Lung (tissue), 12 donors: ENCODE results near the gene HYI. TPM values are rescaled to one million over a fixed set of nuclear protein-coding genes. Genes with fewer than 3 reads are reported as not detected.

ENCODE experiments used
- ATAC-seq: fragments of 200-7000 bp; cut with Tn5 transposase; one replicate; pipeline ENCODE4 v1.9.1; 2020; ENCODE audit warnings: moderate number of reproducible peaks; ENCODE audit not compliant: insufficient read depth, low FRiP score
- DNase-seq, 3 donors: peaks; one replicate each; pipeline ENCODE4 v3.0.0-alpha.2; 2013 to 2017
- H3K27ac ChIP-seq, 2 donors: one replicate each; pipeline ENCODE4 v1.5.1; 2013; ENCODE audit warnings: mild to moderate bottlenecking in 2 of 2, moderate library complexity in 2 of 2, control low read depth in 1 of 2, inconsistent platforms in 1 of 2, low read depth in 1 of 2, low read length in 1 of 2
- H3K27me3 ChIP-seq, 3 donors: one replicate each; pipeline ENCODE4 v1.5.1; 2013; ENCODE audit warnings: low read length in 2 of 3; ENCODE audit not compliant: control insufficient read depth in 3 of 3, insufficient read depth in 3 of 3
- H3K36me3 ChIP-seq, 4 donors: one replicate each; pipeline ENCODE4 v1.5.1; 2013; ENCODE audit warnings: low read length in 4 of 4, mild to moderate bottlenecking in 1 of 4, moderate library complexity in 1 of 4; ENCODE audit not compliant: control insufficient read depth in 4 of 4, insufficient read depth in 4 of 4
- H3K4me1 ChIP-seq, 5 donors: one replicate each; pipeline ENCODE4 v1.5.1; 2013; ENCODE audit warnings: low read length in 5 of 5, mild to moderate bottlenecking in 2 of 5, moderate library complexity in 1 of 5; ENCODE audit not compliant: control insufficient read depth in 5 of 5, insufficient read depth in 5 of 5
- H3K4me3 ChIP-seq: one replicate; pipeline ENCODE4 v1.5.1; 2013; ENCODE audit warnings: mild to moderate bottlenecking, control low read depth, moderate library complexity
- H3K9ac ChIP-seq, 2 donors: one replicate each; pipeline ENCODE4 v1.5.1; 2013; ENCODE audit warnings: low read length in 2 of 2, control low read depth in 1 of 2; ENCODE audit not compliant: insufficient read depth in 1 of 2
- H3K9me3 ChIP-seq, 4 donors: one replicate each; pipeline ENCODE4 v1.5.1; 2013; ENCODE audit warnings: low read length in 3 of 4, mild to moderate bottlenecking in 1 of 4, moderate library complexity in 1 of 4; ENCODE audit not compliant: control insufficient read depth in 4 of 4, insufficient read depth in 3 of 4
- WGBS, 2 donors: extraction: QIAGEN DNeasy Blood & Tissue Kit; methylation state at CpG; one replicate each; pipeline ENCODE4 v1.1.7; 2013; 5-methylcytosine and 5-hydroxymethylcytosine counted together
- polyA plus RNA-seq, 2 donors: library from polyadenylated mRNA; stranded (reverse); fragments of 200-250 nt; gene quantifications; one replicate each; pipeline ENCODE4 v1.2.1, GENCODE V29; 2013
- total RNA-seq, 2 donors: library from RNA; depleted of rRNA in 1 of 2; stranded (reverse); fragments of >200 nt in 1 of 2; gene quantifications; one replicate each; pipeline ENCODE4 v1.2.1, GENCODE V29; 2014 to 2021
- TF ChIP-seq, protein P1 (sequence below): IDR thresholded peaks from 2 replicates; pipeline ENCODE4 v1.5.1; 2012; ENCODE audit warnings: mild to moderate bottlenecking; ENCODE audit errors: control extremely low read depth, extremely low read depth
- donor health status: control.
- donor health status: control.
- donor health status: Bipolar disorder and iron deficiency.
- donor health status: healthy.
- donor health status: DM: yes; HTN: yes; CAD: no.

The HYI gene
- total and polyA plus RNA-seq, 4 donors = 35.8 to 103 (median 69.4) TPM

DNA sequence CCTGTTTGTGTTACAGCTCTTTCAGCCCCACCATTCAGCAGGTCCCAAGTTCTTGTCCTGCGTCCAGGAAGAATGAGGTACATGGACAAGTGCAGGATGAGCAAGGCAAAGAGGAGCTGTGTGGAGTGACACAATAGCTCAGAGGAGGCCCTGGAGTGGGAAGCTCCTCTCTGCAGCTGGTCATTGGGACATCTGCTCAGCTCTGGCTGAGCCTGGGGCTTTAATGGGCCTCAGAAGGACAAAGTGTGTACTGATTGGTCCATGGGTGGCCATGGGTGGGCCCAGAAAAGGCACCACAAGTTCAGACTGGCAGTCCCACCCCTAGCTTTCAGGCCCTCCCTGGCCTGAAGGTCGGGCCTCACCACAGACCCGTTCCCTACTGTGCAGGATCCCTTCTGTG lies 14.7 kb upstream of the HYI start:
- no peak for DNase-seq
- no peak overlapping the region for H3K27ac ChIP-seq
- no peak overlapping the region for H3K9ac ChIP-seq
- H3K36me3 ChIP-seq = no peaks in the 10 kb centered on the region
- TF ChIP-seq, protein P1, sequence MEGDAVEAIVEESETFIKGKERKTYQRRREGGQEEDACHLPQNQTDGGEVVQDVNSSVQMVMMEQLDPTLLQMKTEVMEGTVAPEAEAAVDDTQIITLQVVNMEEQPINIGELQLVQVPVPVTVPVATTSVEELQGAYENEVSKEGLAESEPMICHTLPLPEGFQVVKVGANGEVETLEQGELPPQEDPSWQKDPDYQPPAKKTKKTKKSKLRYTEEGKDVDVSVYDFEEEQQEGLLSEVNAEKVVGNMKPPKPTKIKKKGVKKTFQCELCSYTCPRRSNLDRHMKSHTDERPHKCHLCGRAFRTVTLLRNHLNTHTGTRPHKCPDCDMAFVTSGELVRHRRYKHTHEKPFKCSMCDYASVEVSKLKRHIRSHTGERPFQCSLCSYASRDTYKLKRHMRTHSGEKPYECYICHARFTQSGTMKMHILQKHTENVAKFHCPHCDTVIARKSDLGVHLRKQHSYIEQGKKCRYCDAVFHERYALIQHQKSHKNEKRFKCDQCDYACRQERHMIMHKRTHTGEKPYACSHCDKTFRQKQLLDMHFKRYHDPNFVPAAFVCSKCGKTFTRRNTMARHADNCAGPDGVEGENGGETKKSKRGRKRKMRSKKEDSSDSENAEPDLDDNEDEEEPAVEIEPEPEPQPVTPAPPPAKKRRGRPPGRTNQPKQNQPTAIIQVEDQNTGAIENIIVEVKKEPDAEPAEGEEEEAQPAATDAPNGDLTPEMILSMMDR = no peak
- no peak for ATAC-seq
- peaks cover 0 to 2% (median 0%) of the 10 kb centered on the region in 5 donors for H3K4me1 ChIP-seq
- H3K27me3 ChIP-seq = no peaks in the 10 kb centered on the region
- no peaks in the 10 kb centered on the region for H3K9me3 ChIP-seq
- no peak overlapping the region for H3K4me3 ChIP-seq
- WGBS, 2 donors = 90 to 98% methylated on average over 3 of the region's 3 CpGs

- no peak for DNase-seq
- Histone ChIP-seq H3K4me3 (no peak overlapping the region), H3K9ac (no peak overlapping the region), H3K27ac (no peak overlapping the region), H3K4me1 (peaks cover 0 to 8% (median 0%) of the 10 kb centered on the region in 5 donors), H3K9me3 (no peaks in the 10 kb centered on the region), H3K27me3 (no peaks in the 10 kb centered on the region), H3K36me3 (no peaks in the 10 kb centered on the region)
- ATAC-seq = no peak
- 43 to 50% methylated on average over 2 of the region's 2 CpGs for WGBS, 2 donors
- TF ChIP-seq, protein P1 = no peak
Observed at GRCh38 chr1:43466403-43466802, 12.7 kb upstream of the HYI start.

- Histone ChIP-seq H3K4me1 (peaks cover 0 to 8% (median 0%) of the 10 kb centered on the region in 5 donors), H3K9me3 (no peaks in the 10 kb centered on the region), H3K4me3 (no peak overlapping the region), H3K27ac (no peak overlapping the region), H3K27me3 (no peaks in the 10 kb centered on the region), H3K36me3 (no peaks in the 10 kb centered on the region), H3K9ac (no peak overlapping the region)
- 83% methylated on average over 3 of the region's 3 CpGs for WGBS, 2 donors
- TF ChIP-seq, protein P1 = no peak
- ATAC-seq (no peak), DNase-seq (no peak)
Observed at GRCh38 chr1:43465505-43466067, 11.9 kb upstream of the HYI start.
